GM21723 (cell line): ENCODE results near the gene RARRES1.

Source experiments
- ATAC-seq: cut with Tn5 transposase; IDR thresholded peaks from one replicate; pipeline ENCODE4 v1.9.1; 2021; ENCODE audit warnings: mild to moderate bottlenecking, moderate library complexity; ENCODE audit not compliant: unreplicated experiment

RARRES1 gene

GRCh38 chr3:158731938-158732855 is at the start of gene RARRES1:
Gene RARRES1 (minus strand): TSS chr3:158732457. CDS start chr3:158732415, 42 bp downstream.
- ATAC-seq = peak; percentile 73

- no peak for ATAC-seq
These were observed 49.6 kb upstream of the RARRES1 start for GRCh38 chr3:158781849-158782248.

- ATAC-seq = no peak
These were observed 48.9 kb upstream of the RARRES1 start for GRCh38 chr3:158781191-158781590.

GRCh38 chr3:158780766-158781165 is 48.5 kb upstream of the RARRES1 start:
- no peak for ATAC-seq

GRCh38 chr3:158777161-158777873 is 45.1 kb upstream of the RARRES1 start:
- no peak for ATAC-seq

GRCh38 chr3:158776531-158776930 is 44.3 kb upstream of the RARRES1 start:
- no peak for ATAC-seq

- ATAC-seq = no peak
These were observed 43.5 kb upstream of the RARRES1 start for GRCh38 chr3:158775426-158776410.

- ATAC-seq = no peak
These were observed 42.7 kb upstream of the RARRES1 start for GRCh38 chr3:158774965-158775364.

- no peak for ATAC-seq
These were observed 41.9 kb upstream of the RARRES1 start for GRCh38 chr3:158773845-158774830.

GRCh38 chr3:158773166-158773565 is 40.9 kb upstream of the RARRES1 start:
- no peak for ATAC-seq

- ATAC-seq = no peak
These were observed 39.7 kb upstream of the RARRES1 start for GRCh38 chr3:158771982-158772381.

GRCh38 chr3:158771577-158771976 is 39.3 kb upstream of the RARRES1 start:
- ATAC-seq = no peak

- ATAC-seq = no peak
These were observed 38.6 kb upstream of the RARRES1 start for GRCh38 chr3:158770741-158771350.

- ATAC-seq = no peak
These were observed 37.9 kb upstream of the RARRES1 start for GRCh38 chr3:158769952-158770740.

GRCh38 chr3:158769549-158769948 is 37.3 kb upstream of the RARRES1 start:
- no peak for ATAC-seq

GRCh38 chr3:158768881-158769543 is 36.8 kb upstream of the RARRES1 start:
- no peak for ATAC-seq

- ATAC-seq = no peak
These were observed 36.1 kb upstream of the RARRES1 start for GRCh38 chr3:158768361-158768787.

GRCh38 chr3:158766364-158766763 is 34.1 kb upstream of the RARRES1 start:
- no peak for ATAC-seq
